Endothelial cell of umbilical vein (primary cell): Measurements from ENCODE around the gene SERTAD4.

Experiments used
- EZH2 ChIP-seq: IDR thresholded peaks from 2 replicates; pipeline ENCODE4 v1.6.1; 2012; ENCODE audit warnings: borderline replicate concordance, low read depth, mild to moderate bottlenecking, moderate library complexity, low read length, inconsistent platforms; ENCODE audit not compliant: severe bottlenecking
- GATA2 ChIP-seq: IDR thresholded peaks from 2 replicates; pipeline ENCODE4 v1.7.0; 2011; ENCODE audit warnings: low read depth, mild to moderate bottlenecking, moderate library complexity, mixed read lengths, low read length; ENCODE audit not compliant: insufficient read length, insufficient read depth
- POLR2A ChIP-seq: IDR thresholded peaks from 2 replicates; pipeline ENCODE4 v1.6.1; 2012; ENCODE audit warnings: low read depth, mild to moderate bottlenecking, control low read depth, low read length
- POLR2AphosphoS5 ChIP-seq: IDR thresholded peaks from 2 replicates; pipeline ENCODE4 v1.6.1; 2012; ENCODE audit warnings: low read depth, mild to moderate bottlenecking, control low read depth, low read length, moderate library complexity; ENCODE audit not compliant: insufficient read depth
- TF ChIP-seq, protein P1 (sequence below), 2 donors: IDR thresholded peaks; 1 replicate in 1 of 2; 2 replicates in 1 of 2; pipeline ENCODE4 v1.5.1; 2011; ENCODE audit warnings: low read length in 2 of 2, mild to moderate bottlenecking in 2 of 2, moderate library complexity in 2 of 2, control low read depth in 1 of 2, inconsistent platforms in 1 of 2, low read depth in 1 of 2; ENCODE audit not compliant: insufficient read depth in 1 of 2; ENCODE audit errors: extremely low read depth in 1 of 2

DNA sequence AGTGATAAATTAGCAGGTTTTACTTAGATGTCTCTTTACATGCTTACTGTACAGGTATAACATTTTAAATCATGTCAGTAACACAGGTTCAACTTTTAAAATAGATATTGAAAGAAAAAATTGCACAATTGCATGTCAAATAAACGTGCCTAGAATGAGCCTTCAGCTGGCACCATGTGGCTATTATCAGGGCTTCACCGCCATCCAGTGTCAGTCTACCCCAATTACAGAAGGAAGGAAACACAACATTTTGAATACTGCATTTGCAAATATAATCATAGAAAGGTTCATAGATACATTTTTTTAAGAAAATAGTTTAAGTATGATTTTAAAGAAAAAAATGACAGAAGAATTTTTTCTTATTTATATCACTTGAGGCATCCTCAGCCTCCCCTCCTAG is 47.5 kb upstream of the SERTAD4 start:
- TF ChIP-seq EZH2 (no peak), POLR2A (no peak), POLR2AphosphoS5 (no peak), GATA2 (no peak)
- TF ChIP-seq, protein P1, sequence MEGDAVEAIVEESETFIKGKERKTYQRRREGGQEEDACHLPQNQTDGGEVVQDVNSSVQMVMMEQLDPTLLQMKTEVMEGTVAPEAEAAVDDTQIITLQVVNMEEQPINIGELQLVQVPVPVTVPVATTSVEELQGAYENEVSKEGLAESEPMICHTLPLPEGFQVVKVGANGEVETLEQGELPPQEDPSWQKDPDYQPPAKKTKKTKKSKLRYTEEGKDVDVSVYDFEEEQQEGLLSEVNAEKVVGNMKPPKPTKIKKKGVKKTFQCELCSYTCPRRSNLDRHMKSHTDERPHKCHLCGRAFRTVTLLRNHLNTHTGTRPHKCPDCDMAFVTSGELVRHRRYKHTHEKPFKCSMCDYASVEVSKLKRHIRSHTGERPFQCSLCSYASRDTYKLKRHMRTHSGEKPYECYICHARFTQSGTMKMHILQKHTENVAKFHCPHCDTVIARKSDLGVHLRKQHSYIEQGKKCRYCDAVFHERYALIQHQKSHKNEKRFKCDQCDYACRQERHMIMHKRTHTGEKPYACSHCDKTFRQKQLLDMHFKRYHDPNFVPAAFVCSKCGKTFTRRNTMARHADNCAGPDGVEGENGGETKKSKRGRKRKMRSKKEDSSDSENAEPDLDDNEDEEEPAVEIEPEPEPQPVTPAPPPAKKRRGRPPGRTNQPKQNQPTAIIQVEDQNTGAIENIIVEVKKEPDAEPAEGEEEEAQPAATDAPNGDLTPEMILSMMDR (IDR thresholded peaks at IDR 0.05; ENCODE audit: extremely low read depth in 1 of 2, insufficient read depth in 1 of 2, low read depth in 1 of 2, low read length in 2 of 2), result no peak
